Stimulated activated CD8-positive, alpha-beta memory T cell treated with anti-CD3 and anti-CD28 coated beads, Interleukin-12 subunit alpha, Interleukin-12 subunit beta, amount 100 ng/mL, for 4 hours (primary cell): ENCODE data around the gene STKLD1.
"Not testable (repeated sequence)": the region's sequence is repeated elsewhere in the genome, so short reads cannot be mapped to it uniquely, and the experiment has no call there.

Experiments
- DNase-seq: peaks from one replicate; pipeline ENCODE4 v3.0.0-alpha.2; 2020; ENCODE audit warnings: low read depth

Gene STKLD1

GRCh38 chr9:133362359-133363044 is 13.7 kb upstream of the STKLD1 start:
- DNase-seq, result no peak

- no peak for DNase-seq
Measured at GRCh38 chr9:133366435-133366834, 9.7 kb upstream of the STKLD1 start.

GRCh38 chr9:133367221-133367620 is 8.9 kb upstream of the STKLD1 start:
- DNase-seq, result no peak

- no peak for DNase-seq
Measured at GRCh38 chr9:133367778-133368177, 8.4 kb upstream of the STKLD1 start.

- no peak for DNase-seq
Measured at GRCh38 chr9:133368249-133368881, 7.8 kb upstream of the STKLD1 start.

- no peak for DNase-seq
Measured at GRCh38 chr9:133369422-133369821, 6.7 kb upstream of the STKLD1 start.

GRCh38 chr9:133369933-133370332 is 6.2 kb upstream of the STKLD1 start:
- DNase-seq, result no peak

- DNase-seq, result no peak
Measured at GRCh38 chr9:133370685-133371084, 5.5 kb upstream of the STKLD1 start.

- peak; percentile 57 for DNase-seq
Measured at GRCh38 chr9:133371261-133371711, 4.9 kb upstream of the STKLD1 start.

- DNase-seq, result no peak
Measured at GRCh38 chr9:133372144-133372543, 4.0 kb upstream of the STKLD1 start.

- DNase-seq, result no peak
Measured at GRCh38 chr9:133374612-133375115, 1.5 kb upstream of the STKLD1 start.

GRCh38 chr9:133375116-133375723 is 946 bp upstream of the STKLD1 start:
- DNase-seq, result no peak

GRCh38 chr9:133377280-133377679 is 1.1 kb downstream of the STKLD1 start:
- not testable (repeated sequence) for DNase-seq

- no peak for DNase-seq
Measured at GRCh38 chr9:133377721-133378216, 1.6 kb downstream of the STKLD1 start.

- DNase-seq, result no peak
Measured at GRCh38 chr9:133378408-133378962, 2.3 kb downstream of the STKLD1 start.

- no peak for DNase-seq
Measured at GRCh38 chr9:133379153-133380086, 3.3 kb downstream of the STKLD1 start.

GRCh38 chr9:133380734-133381133 is 4.6 kb downstream of the STKLD1 start:
- no peak for DNase-seq

GRCh38 chr9:133382507-133383141 is 6.5 kb downstream of the STKLD1 start:
- no peak for DNase-seq

- DNase-seq, result no peak
Measured at GRCh38 chr9:133383438-133383837, 7.3 kb downstream of the STKLD1 start.

GRCh38 chr9:133384736-133385321 is 8.7 kb downstream of the STKLD1 start:
- no peak for DNase-seq

- no peak for DNase-seq
Measured at GRCh38 chr9:133385452-133385851, 9.3 kb downstream of the STKLD1 start.
